Activated CD8-positive, alpha-beta T cell treated with anti-CD3 and anti-CD28 coated beads for 36 hours (primary cell): ENCODE results near the gene RECK. TPM values are rescaled to one million over a fixed set of nuclear protein-coding genes. Genes with fewer than 3 reads are reported as not detected.

Experiments used
- ATAC-seq: fragments of 200-7000 bp; cut with Tn5 transposase; one replicate; pipeline ENCODE4 v1.10.0; 2021; ENCODE audit warnings: mild to moderate bottlenecking, moderate library complexity
- CTCF ChIA-PET: fragments of 350-600 bp; sonication (Branson Sonifier 250); formaldehyde crosslinking; loops from one replicate; lab custom pipeline; 2021; ENCODE audit warnings: antibody characterized with exemption; lab: Charles Lee
- POLR2A ChIA-PET: fragments of 350-600 bp; sonication (Branson Sonifier 250); formaldehyde crosslinking; loops from one replicate; lab custom pipeline; 2021; ENCODE audit warnings: antibody characterized with exemption; lab: Charles Lee
- DNase-seq: peaks from one replicate; pipeline ENCODE4 v3.0.0-alpha.2; 2020
- H3K27ac Mint-ChIP-seq: one replicate; pipeline ENCODE4 v1.8.0; 2021; ENCODE audit warnings: mild to moderate bottlenecking, mixed read lengths
- H3K27me3 Mint-ChIP-seq: one replicate; pipeline ENCODE4 v1.8.0; 2021; ENCODE audit warnings: mixed read lengths
- H3K36me3 Mint-ChIP-seq: one replicate; pipeline ENCODE4 v1.8.0; 2021; ENCODE audit warnings: low read depth, mixed read lengths
- H3K4me1 Mint-ChIP-seq: one replicate; pipeline ENCODE4 v1.8.0; 2021; ENCODE audit warnings: low read depth, mixed read lengths
- H3K4me3 Mint-ChIP-seq: one replicate; pipeline ENCODE4 v1.8.0; 2021; ENCODE audit warnings: mild to moderate bottlenecking, moderate library complexity, mixed read lengths
- H3K9me3 Mint-ChIP-seq: one replicate; pipeline ENCODE4 v1.8.0; 2021; ENCODE audit warnings: mixed read lengths
- CTCF ChIP-seq: fragments of 200-600 bp; IDR thresholded peaks from one replicate; pipeline ENCODE4 v1.8.0; 2022; ENCODE audit warnings: antibody characterized with exemption, mild to moderate bottlenecking
- intact Hi-C: fragments of 100-400 bp; cut with micrococcal nuclease; formaldehyde crosslinking; loops from one replicate; pipeline ENCODE4 v1.10.0; 2022
- total RNA-seq, 2 experiments: library from RNA; stranded (reverse); gene quantifications; one replicate each; pipeline ENCODE4 v1.2.3, GENCODE V29; 2021

RECK gene
- total RNA-seq, 2 experiments from 2014 or later, result 5.3 to 6.5 TPM

- H3K4me1 Mint-ChIP-seq, result peaks cover 3% of the 10 kb centered on the region
- peaks cover 9% of the 10 kb centered on the region for H3K36me3 Mint-ChIP-seq
- CTCF ChIA-PET, result interaction anchor here (3.2 kb wide), 1 partner anchor 102 kb away, joined by 9 read pairs; no protein-coding TSS in a partner anchor
- no peaks in the 10 kb centered on the region for H3K27me3 Mint-ChIP-seq
- intact Hi-C loops, result no loop called here
- no peaks in the 10 kb centered on the region for H3K9me3 Mint-ChIP-seq
- no peak overlapping the region for H3K27ac Mint-ChIP-seq
- H3K4me3 Mint-ChIP-seq, result no peak overlapping the region
- no peak for ATAC-seq
- no peak for DNase-seq
- TF ChIP-seq CTCF, result no peak
- POLR2A ChIA-PET, result interaction anchor here (0.9 kb wide), 1 partner anchor 85 kb away, joined by 3 read pairs; no protein-coding TSS in a partner anchor
These were observed 27.8 kb downstream of the RECK start for GRCh38 chr9:36064448-36065037.

GRCh38 chr9:36074055-36074454 lies 37.3 kb downstream of the RECK start:
- H3K36me3 Mint-ChIP-seq, result no peaks in the 10 kb centered on the region
- DNase-seq (no peak), ATAC-seq (no peak)
- H3K9me3 Mint-ChIP-seq, result no peaks in the 10 kb centered on the region
- ChIA-PET POLR2A (no interaction called here), CTCF (interaction anchor here (1.2 to 2.4 kb wide), 7 partner anchors 29 to 119 kb away, joined by 3 to 9 read pairs (median 6); partner anchors contain the start of gene CLTA)
- intact Hi-C loops, result no loop called here
- H3K27ac Mint-ChIP-seq, result no peak overlapping the region
- no peak overlapping the region for H3K4me3 Mint-ChIP-seq
- no peaks in the 10 kb centered on the region for H3K27me3 Mint-ChIP-seq
- H3K4me1 Mint-ChIP-seq, result no peaks in the 10 kb centered on the region
- no peak for TF ChIP-seq CTCF

DNA sequence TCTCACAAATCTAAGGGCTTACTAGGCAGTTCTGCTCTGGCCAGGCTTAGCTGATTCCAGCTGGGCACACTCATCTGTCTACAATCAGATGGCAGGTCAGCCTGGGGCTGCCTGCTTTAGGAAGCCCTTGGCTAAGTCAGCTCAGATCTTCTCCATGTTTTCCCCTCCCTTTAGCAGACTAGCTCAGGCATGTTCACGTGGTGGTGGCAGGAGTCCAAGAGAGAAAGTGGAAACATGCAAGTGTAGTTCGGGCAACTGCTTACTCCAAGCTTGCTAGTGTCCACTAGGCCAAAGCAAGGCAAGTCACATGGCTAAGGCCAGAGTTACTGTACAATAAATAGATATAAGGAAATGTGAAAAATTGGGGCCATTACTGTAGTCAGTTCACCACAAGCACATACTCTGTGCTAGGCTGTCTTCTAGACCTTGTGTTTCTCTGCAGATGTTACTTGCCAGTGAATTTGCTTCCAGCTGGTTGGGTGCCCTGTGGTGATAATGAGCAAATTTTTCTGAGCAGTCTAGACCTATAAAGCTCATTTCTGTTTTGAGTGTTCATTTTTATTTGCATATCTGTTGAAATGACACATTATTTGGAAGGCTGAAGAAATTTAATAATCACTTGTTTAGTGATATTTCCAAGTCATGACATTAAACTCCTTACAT lies 38.3 kb downstream of the RECK start:
- Mint-ChIP-seq H3K4me3 (no peak overlapping the region), H3K9me3 (no peaks in the 10 kb centered on the region), H3K36me3 (no peaks in the 10 kb centered on the region), H3K27me3 (no peaks in the 10 kb centered on the region), H3K4me1 (no peaks in the 10 kb centered on the region), H3K27ac (no peak overlapping the region)
- POLR2A ChIA-PET, result interaction anchor here (0.6 to 0.7 kb wide), 2 partner anchors 83 to 98 kb away, joined by 3 read pairs; no protein-coding TSS in a partner anchor
- intact Hi-C loops, result no loop called here
- no peak for TF ChIP-seq CTCF
- DNase-seq (no peak), ATAC-seq (no peak)
- CTCF ChIA-PET, result interaction anchor here (0.7 to 2.4 kb wide), 9 partner anchors 19 to 130 kb away, joined by 3 to 9 read pairs (median 5); partner anchors contain the start of gene CLTA

DNA sequence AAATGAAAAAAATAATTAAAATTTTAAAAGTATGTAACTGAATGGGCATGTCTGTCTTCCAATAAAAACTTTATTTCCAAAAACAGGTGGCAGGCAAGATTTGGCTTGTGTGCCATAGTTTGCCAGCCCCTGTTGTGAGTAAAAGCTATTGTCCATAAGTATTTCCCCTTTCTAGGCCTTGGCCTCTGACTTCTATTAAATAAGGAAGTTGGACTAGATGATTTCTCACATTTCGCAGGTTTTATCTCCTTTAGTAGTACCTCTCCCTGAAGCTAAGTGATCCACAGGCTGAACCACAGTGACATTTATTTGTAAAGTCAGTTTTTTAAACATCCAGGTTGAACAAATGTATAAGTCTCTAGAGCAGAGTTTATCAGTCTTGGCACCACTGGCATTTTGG lies 41.3 kb downstream of the RECK start:
- no peaks in the 10 kb centered on the region for H3K4me1 Mint-ChIP-seq

More for the DNA sequence above, 41.3 kb downstream of the RECK start:
- no peak overlapping the region for H3K4me3 Mint-ChIP-seq
- ChIA-PET CTCF (no interaction called here), POLR2A (no interaction called here)
- no peaks in the 10 kb centered on the region for H3K9me3 Mint-ChIP-seq
- DNase-seq (no peak), ATAC-seq (no peak)
- no peaks in the 10 kb centered on the region for H3K36me3 Mint-ChIP-seq
- no peak overlapping the region for H3K27ac Mint-ChIP-seq
- H3K27me3 Mint-ChIP-seq, result no peaks in the 10 kb centered on the region
- TF ChIP-seq CTCF, result no peak
- intact Hi-C loops, result no loop called here
